ENCODE results near the gene CTAGE9. TPM values are rescaled to one million over a fixed set of nuclear protein-coding genes. Genes with fewer than 3 reads are reported as not detected.
"Not testable (repeated sequence)": the region's sequence is repeated elsewhere in the genome, so short reads cannot be mapped to it uniquely, and the experiment has no call there.

CTAGE9 gene
- total RNA-seq, 1 donor from 2014 or later = not detected

DNA sequence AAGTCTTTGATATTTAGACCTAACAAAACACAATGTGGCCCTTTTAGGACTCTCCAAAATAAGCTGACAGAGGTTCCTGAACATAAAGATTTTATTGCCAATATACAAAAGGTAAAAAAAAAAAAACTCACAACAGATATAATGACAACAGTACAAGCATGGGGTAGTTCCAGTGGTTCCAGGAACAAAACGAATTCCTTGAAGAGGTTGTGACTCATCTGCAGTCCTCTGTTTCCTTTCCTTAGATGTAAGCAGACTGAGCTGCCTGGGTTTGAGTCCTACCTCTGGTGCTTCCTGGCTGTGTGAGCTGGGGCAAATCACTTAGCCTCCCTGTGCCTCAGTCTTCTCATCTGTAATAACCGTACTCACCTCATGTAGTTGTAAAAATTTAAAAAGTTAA lies 13.3 kb upstream of the CTAGE9 start:
- Histone ChIP-seq H3K4me3 (ENCODE audit: low read depth, low read length) (no peak overlapping the region), H3K27me3 (ENCODE audit: control insufficient read depth, insufficient read depth, low read length) (no peaks in the 10 kb centered on the region), H3K36me3 (ENCODE audit: control insufficient read depth, insufficient read depth, low read length) (no peaks in the 10 kb centered on the region)
- DNase-seq (ENCODE audit: low read depth) = no peak
- TF ChIP-seq, protein P1, sequence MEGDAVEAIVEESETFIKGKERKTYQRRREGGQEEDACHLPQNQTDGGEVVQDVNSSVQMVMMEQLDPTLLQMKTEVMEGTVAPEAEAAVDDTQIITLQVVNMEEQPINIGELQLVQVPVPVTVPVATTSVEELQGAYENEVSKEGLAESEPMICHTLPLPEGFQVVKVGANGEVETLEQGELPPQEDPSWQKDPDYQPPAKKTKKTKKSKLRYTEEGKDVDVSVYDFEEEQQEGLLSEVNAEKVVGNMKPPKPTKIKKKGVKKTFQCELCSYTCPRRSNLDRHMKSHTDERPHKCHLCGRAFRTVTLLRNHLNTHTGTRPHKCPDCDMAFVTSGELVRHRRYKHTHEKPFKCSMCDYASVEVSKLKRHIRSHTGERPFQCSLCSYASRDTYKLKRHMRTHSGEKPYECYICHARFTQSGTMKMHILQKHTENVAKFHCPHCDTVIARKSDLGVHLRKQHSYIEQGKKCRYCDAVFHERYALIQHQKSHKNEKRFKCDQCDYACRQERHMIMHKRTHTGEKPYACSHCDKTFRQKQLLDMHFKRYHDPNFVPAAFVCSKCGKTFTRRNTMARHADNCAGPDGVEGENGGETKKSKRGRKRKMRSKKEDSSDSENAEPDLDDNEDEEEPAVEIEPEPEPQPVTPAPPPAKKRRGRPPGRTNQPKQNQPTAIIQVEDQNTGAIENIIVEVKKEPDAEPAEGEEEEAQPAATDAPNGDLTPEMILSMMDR (IDR thresholded peaks at IDR 0.05; ENCODE audit: insufficient read depth, low read length, poor library complexity, severe bottlenecking) = no peak

DNA sequence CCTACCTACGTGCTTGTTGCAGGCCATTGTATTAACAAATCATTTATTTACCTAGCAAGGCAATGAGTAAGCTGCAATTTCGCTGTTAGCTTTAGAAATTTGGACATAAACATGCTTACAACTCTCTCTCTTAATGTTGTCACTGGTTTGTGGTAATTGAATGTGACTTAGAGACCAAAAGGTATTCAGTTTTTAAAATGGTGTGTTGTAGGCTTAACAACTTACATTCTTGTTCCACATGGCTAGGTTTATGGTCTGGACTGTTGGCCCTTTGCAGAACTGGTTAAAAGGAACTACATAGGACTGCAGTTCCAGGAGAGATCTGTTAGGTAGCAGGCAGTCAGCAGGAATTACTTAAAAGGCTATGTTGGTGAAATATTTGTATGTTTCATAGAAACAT lies 10.3 kb upstream of the CTAGE9 start:
- peak; percentile 65 for DNase-seq (ENCODE audit: low read depth)
- H3K4me3 ChIP-seq (ENCODE audit: low read depth, low read length) = no peak overlapping the region
- H3K36me3 ChIP-seq (ENCODE audit: control insufficient read depth, insufficient read depth, low read length) = no peaks in the 10 kb centered on the region
- no peaks in the 10 kb centered on the region for H3K27me3 ChIP-seq (ENCODE audit: control insufficient read depth, insufficient read depth, low read length)
- TF ChIP-seq, protein P1 (IDR thresholded peaks at IDR 0.05; ENCODE audit: insufficient read depth, low read length, poor library complexity, severe bottlenecking) = no peak

DNA sequence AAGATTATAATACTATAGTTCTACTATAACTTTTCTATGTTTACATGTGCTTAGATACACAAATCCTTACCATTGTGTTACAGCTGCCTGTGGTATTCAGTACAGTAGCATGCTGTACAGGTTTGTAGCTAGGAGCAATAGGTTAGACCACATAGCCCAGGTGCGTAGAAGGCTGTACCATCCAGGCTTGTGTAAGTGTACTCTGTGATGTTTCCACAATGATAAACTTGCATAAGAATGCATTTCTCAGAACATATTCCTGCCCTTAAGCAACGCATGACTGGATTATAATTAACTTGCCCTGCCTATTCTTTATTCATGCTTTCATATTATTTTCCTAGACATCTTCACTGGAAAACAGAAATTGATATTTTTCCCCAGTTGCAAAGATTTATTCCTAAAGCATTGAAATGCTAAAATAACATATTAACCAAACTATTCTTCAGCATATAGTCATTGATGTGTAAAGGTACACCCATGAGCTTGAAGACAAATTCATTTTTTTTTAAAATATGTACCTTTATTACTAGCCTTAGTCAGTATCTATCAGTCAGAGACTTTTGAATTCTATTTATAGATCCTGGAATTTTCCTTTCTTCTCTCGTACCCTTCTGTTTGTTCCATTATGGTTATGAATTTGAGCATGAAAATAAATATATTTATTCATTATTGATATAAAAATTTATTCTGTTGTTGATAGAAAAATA lies 7.2 kb upstream of the CTAGE9 start:
- Histone ChIP-seq H3K27me3 (ENCODE audit: control insufficient read depth, insufficient read depth, low read length) (no peaks in the 10 kb centered on the region), H3K4me3 (ENCODE audit: low read depth, low read length) (no peak overlapping the region), H3K36me3 (ENCODE audit: control insufficient read depth, insufficient read depth, low read length) (no peaks in the 10 kb centered on the region)
- TF ChIP-seq, protein P1 (IDR thresholded peaks at IDR 0.05; ENCODE audit: insufficient read depth, low read length, poor library complexity, severe bottlenecking) = no peak
- DNase-seq (ENCODE audit: low read depth) = no peak

DNA sequence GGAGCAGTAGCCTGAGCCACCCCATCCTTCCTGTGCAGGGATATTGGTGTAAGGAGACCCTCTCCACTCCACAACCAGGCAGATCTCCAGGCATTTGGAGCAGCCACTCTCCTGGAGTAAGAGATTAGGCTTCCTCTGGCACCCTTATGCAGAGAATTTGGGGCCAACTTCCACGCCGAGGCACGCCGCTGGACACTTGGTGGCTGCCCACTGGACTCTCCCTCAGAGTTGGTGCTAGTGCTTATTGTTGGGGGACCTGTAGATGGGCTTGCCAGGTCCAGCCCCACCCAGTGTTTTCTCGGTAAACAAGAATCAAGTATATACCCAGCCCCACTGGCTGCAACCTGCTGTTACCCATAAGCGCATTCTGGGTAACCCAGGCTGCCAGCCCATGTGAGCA lies 4.8 kb upstream of the CTAGE9 start:
- not testable (repeated sequence) for H3K36me3 ChIP-seq (ENCODE audit: control insufficient read depth, insufficient read depth, low read length); H3K4me3 ChIP-seq (ENCODE audit: low read depth, low read length); H3K27me3 ChIP-seq (ENCODE audit: control insufficient read depth, insufficient read depth, low read length); DNase-seq (ENCODE audit: low read depth)

DNA sequence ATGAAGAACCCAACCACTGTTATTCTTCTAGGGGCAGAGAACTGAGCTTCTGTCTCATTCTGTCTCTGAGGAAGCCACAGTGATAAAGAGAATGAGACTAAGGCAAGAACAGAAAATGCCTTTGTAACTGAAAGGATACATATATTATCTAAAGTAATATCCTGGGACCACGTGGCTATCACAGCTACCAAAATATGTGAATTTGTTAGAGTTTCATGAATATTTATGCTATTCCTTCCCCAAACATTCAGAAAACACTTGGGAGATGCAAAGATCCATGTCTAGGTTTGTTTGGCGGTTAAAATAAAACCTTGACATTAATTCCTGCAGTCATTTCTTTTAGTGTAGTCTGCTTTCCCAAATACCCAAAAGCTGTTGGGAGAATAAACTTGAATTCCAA lies 6.9 kb downstream of the CTAGE9 start:
- H3K4me3 ChIP-seq (ENCODE audit: low read depth, low read length); H3K36me3 ChIP-seq (ENCODE audit: control insufficient read depth, insufficient read depth, low read length); DNase-seq (ENCODE audit: low read depth); H3K27me3 ChIP-seq (ENCODE audit: control insufficient read depth, insufficient read depth, low read length): not testable (repeated sequence)

DNA sequence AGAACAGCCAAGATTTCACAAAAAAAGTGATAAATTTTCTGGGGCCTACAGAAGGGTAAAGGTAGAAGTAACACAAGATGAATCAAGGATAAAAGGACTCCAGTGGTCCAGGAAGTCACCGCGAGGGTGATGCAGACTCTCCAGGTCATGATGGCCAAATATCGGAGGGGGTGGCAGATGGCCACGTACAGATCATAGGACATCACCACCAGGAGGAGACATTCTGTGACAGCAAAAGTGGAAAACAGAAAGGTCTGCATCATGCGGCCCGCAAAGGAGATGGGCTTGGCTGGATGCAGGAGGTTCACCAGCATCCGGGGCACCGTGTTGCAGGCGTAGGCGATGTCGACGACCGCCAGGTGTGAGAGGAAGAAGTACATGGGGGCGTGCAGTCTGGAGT lies 10.0 kb downstream of the CTAGE9 start:
- not testable (repeated sequence) for H3K36me3 ChIP-seq (ENCODE audit: control insufficient read depth, insufficient read depth, low read length); DNase-seq (ENCODE audit: low read depth); H3K4me3 ChIP-seq (ENCODE audit: low read depth, low read length); H3K27me3 ChIP-seq (ENCODE audit: control insufficient read depth, insufficient read depth, low read length)

DNA sequence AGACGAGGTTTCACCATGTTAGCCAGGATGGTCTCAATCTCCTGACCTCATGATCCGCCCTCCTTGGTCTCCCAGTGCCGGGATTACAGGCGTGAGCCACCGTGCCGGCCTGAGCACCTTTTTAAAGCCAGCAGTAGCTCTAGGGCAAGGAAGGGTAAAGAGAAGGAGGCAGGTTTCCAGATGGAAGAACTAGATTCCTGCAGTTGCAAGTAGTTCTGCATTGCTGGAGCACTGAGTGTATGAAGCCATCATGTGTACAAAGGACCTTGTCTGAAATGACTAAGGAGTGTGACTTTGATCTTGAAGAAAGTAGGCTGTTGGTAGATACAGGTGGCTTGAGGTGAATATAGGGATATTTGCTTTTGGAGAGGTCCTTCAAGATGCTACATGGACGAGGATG lies 13.9 kb downstream of the CTAGE9 start:
- H3K36me3 ChIP-seq (ENCODE audit: control insufficient read depth, insufficient read depth, low read length) = no peaks in the 10 kb centered on the region
- TF ChIP-seq, protein P1 (IDR thresholded peaks at IDR 0.05; ENCODE audit: insufficient read depth, low read length, poor library complexity, severe bottlenecking) = no peak
- no peak overlapping the region for H3K4me3 ChIP-seq (ENCODE audit: low read depth, low read length)
- H3K27me3 ChIP-seq (ENCODE audit: control insufficient read depth, insufficient read depth, low read length) = no peaks in the 10 kb centered on the region
- DNase-seq (ENCODE audit: low read depth) = no peak
